ENCODE measurements around the gene PRKAG2.
"Not testable (repeated sequence)": the region's sequence is repeated elsewhere in the genome, so short reads cannot be mapped to it uniquely, and the experiment has no call there.

PRKAG2 gene

DNA sequence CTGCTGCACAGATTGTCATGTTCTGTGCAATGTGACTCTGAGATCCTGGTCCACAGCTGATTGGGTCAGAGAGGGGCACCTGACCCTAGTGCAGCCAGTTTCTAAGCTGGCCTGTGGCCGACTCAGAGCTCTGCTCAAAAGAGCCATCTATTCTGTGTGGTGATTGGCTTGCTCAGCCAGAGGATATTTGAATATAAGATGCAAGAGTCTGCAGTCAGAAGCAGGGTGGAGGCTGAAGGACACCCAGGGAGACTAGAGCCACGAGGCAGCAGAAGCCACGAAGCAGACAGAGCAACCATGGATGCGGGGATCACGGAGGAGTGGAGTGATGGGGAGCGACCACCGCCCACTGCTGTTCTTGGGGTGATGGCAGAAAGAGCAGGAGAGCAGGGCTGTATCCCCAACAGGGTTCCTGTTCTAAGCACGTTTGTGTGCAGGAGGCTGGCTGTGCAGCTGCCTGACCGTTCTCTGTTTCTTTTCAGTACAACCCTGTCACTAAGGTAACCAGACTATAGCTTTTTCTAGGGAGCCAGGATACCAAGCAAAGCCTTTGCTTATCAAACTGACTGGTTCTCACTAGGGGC, 337.7 kb downstream of the PRKAG2 start:
- peaks cover 4% of the 10 kb centered on the region for H3K27me3 Mint-ChIP-seq
- no peak overlapping the region for H3K27ac Mint-ChIP-seq
- H3K9me3 Mint-ChIP-seq = no peaks in the 10 kb centered on the region

GRCh38 chr7:151537818-151538561, 338.9 kb downstream of the PRKAG2 start:
- no peaks in the 10 kb centered on the region for H3K9me3 Mint-ChIP-seq
- H3K27ac Mint-ChIP-seq = no peak overlapping the region
- peaks cover 4% of the 10 kb centered on the region for H3K36me3 Mint-ChIP-seq
- peaks cover 21% of the 10 kb centered on the region for H3K4me1 Mint-ChIP-seq
- no peak overlapping the region for H3K4me3 Mint-ChIP-seq
- H3K27me3 Mint-ChIP-seq = peaks cover 4% of the 10 kb centered on the region

More for the DNA sequence above, 337.7 kb downstream of the PRKAG2 start:
- no peak overlapping the region for H3K4me3 Mint-ChIP-seq
- peaks cover 21% of the 10 kb centered on the region for H3K4me1 Mint-ChIP-seq
- H3K36me3 Mint-ChIP-seq = peaks cover 4% of the 10 kb centered on the region

GRCh38 chr7:151536178-151536577, 340.7 kb downstream of the PRKAG2 start:
- H3K27me3 Mint-ChIP-seq, H3K4me3 Mint-ChIP-seq: not testable (repeated sequence)

DNA sequence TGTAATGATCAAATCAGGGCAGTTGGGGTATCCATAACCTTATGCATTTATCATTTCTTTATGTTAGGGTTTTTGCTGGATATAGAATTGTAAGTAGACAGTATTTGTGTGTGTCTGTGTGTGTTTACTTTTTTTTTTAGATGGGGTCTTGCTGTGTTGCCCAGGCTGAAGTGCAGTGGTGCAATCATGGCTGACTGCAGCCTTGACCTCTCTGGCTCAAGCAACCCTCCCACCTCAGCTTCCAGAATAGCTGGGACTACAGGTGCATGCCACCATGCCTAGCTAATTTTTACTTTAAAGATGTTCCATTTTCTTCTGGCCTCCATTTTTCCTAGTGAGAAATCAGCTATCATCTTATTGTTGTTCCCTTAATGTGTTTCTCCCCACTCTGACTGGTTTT, 347.1 kb downstream of the PRKAG2 start:
- Mint-ChIP-seq H3K27ac (no peak overlapping the region), H3K4me3 (no peak overlapping the region), H3K9me3 (peaks cover 11% of the 10 kb centered on the region), H3K27me3 (no peaks in the 10 kb centered on the region), H3K36me3 (peaks cover 10% of the 10 kb centered on the region), H3K4me1 (no peaks in the 10 kb centered on the region)

More at GRCh38 chr7:151536178-151536577, 340.7 kb downstream of the PRKAG2 start:
- not testable (repeated sequence) for H3K9me3 Mint-ChIP-seq, H3K36me3 Mint-ChIP-seq
- Mint-ChIP-seq H3K4me1 (peaks cover 21% of the 10 kb centered on the region), H3K27ac (peak overlapping the region; percentile 55)

- peaks cover 4% of the 10 kb centered on the region for H3K4me1 Mint-ChIP-seq
- H3K27ac Mint-ChIP-seq = no peak overlapping the region
- no peak overlapping the region for H3K4me3 Mint-ChIP-seq
- H3K9me3 Mint-ChIP-seq = peaks cover under 1% of the 10 kb centered on the region
- peaks cover 1% of the 10 kb centered on the region for H3K36me3 Mint-ChIP-seq
- H3K27me3 Mint-ChIP-seq = no peaks in the 10 kb centered on the region
Observed at GRCh38 chr7:151524845-151525244, 352.1 kb downstream of the PRKAG2 start.

- H3K27me3 Mint-ChIP-seq = no peaks in the 10 kb centered on the region
- H3K27ac Mint-ChIP-seq = no peak overlapping the region
- no peaks in the 10 kb centered on the region for H3K9me3 Mint-ChIP-seq
- H3K4me3 Mint-ChIP-seq = no peak overlapping the region
- H3K4me1 Mint-ChIP-seq = peaks cover 4% of the 10 kb centered on the region
- H3K36me3 Mint-ChIP-seq = peaks cover 1% of the 10 kb centered on the region
Observed at GRCh38 chr7:151524331-151524730, 352.6 kb downstream of the PRKAG2 start.

GRCh38 chr7:151520419-151521261, 356.3 kb downstream of the PRKAG2 start:
- H3K36me3 Mint-ChIP-seq = peaks cover 1% of the 10 kb centered on the region
- peak overlapping the region; percentile 93 for H3K4me3 Mint-ChIP-seq
- peak overlapping the region; percentile 97 for H3K27ac Mint-ChIP-seq
- H3K27me3 Mint-ChIP-seq = no peaks in the 10 kb centered on the region
- H3K9me3 Mint-ChIP-seq = no peaks in the 10 kb centered on the region
- peaks cover 27% of the 10 kb centered on the region for H3K4me1 Mint-ChIP-seq

- no peaks in the 10 kb centered on the region for H3K9me3 Mint-ChIP-seq
- peaks cover 1% of the 10 kb centered on the region for H3K36me3 Mint-ChIP-seq
- H3K4me1 Mint-ChIP-seq = peaks cover 34% of the 10 kb centered on the region
- H3K27me3 Mint-ChIP-seq = no peaks in the 10 kb centered on the region
- peak within 1 kb of the TSS; percentile 98 for H3K27ac Mint-ChIP-seq
- peak within 1 kb of the TSS; percentile 96 for H3K4me3 Mint-ChIP-seq
Observed at GRCh38 chr7:151519765-151520418, 357.0 kb downstream of the PRKAG2 start, which contains the start of gene RHEB. TSS of gene RHEB (minus strand) at chr7:151519895. CDS start at chr7:151519511, 384 bp downstream.

- H3K27me3 Mint-ChIP-seq, H3K36me3 Mint-ChIP-seq, H3K9me3 Mint-ChIP-seq: not testable (repeated sequence)
- Mint-ChIP-seq H3K4me1 (peaks cover 42% of the 10 kb centered on the region), H3K27ac (peak overlapping the region; percentile 98), H3K4me3 (peak overlapping the region; percentile 96)
Observed at GRCh38 chr7:151518947-151519764, 357.8 kb downstream of the PRKAG2 start.

GRCh38 chr7:151518105-151518946, 358.6 kb downstream of the PRKAG2 start:
- Mint-ChIP-seq H3K9me3 (no peaks in the 10 kb centered on the region), H3K27me3 (no peaks in the 10 kb centered on the region), H3K4me3 (peak overlapping the region; percentile 96), H3K36me3 (peaks cover 1% of the 10 kb centered on the region), H3K27ac (peak overlapping the region; percentile 88), H3K4me1 (peaks cover 50% of the 10 kb centered on the region)

GRCh38 chr7:151517601-151518104, 359.3 kb downstream of the PRKAG2 start:
- H3K27me3 Mint-ChIP-seq = no peaks in the 10 kb centered on the region
- peaks cover 4% of the 10 kb centered on the region for H3K36me3 Mint-ChIP-seq
- peaks cover 55% of the 10 kb centered on the region for H3K4me1 Mint-ChIP-seq
- no peaks in the 10 kb centered on the region for H3K9me3 Mint-ChIP-seq
- peak overlapping the region; percentile 88 for H3K27ac Mint-ChIP-seq
- H3K4me3 Mint-ChIP-seq = peak overlapping the region; percentile 96

- peak overlapping the region; percentile 61 for H3K4me3 Mint-ChIP-seq
- H3K36me3 Mint-ChIP-seq = peaks cover 4% of the 10 kb centered on the region
- peaks cover 74% of the 10 kb centered on the region for H3K4me1 Mint-ChIP-seq
- H3K27me3 Mint-ChIP-seq = no peaks in the 10 kb centered on the region
- H3K9me3 Mint-ChIP-seq = no peaks in the 10 kb centered on the region
- peak overlapping the region; percentile 92 for H3K27ac Mint-ChIP-seq
Observed at GRCh38 chr7:151515276-151515565, 361.7 kb downstream of the PRKAG2 start.

GRCh38 chr7:151514461-151515275, 362.2 kb downstream of the PRKAG2 start:
- Mint-ChIP-seq H3K27ac (peak overlapping the region; percentile 92), H3K9me3 (no peaks in the 10 kb centered on the region), H3K27me3 (no peaks in the 10 kb centered on the region), H3K36me3 (peaks cover 4% of the 10 kb centered on the region), H3K4me3 (peak overlapping the region; percentile 61), H3K4me1 (peaks cover 76% of the 10 kb centered on the region)

Data from activated naive CD4-positive, alpha-beta T cell treated with anti-CD3 and anti-CD28 coated beads, Interleukin-2, amount 50 U/mL, for 24 hours (primary cell).